SU-DHL-6 (cell line): ENCODE measurements around the gene SLAIN1.

ENCODE experiments used
- CTCF ChIP-seq: fragments of 200-600 bp; sonication (generic); IDR thresholded peaks from one replicate; pipeline ENCODE4 v1.5.1; 2017; ENCODE audit warnings: antibody characterized with exemption, mild to moderate bottlenecking, low read length, moderate library complexity; ENCODE audit not compliant: insufficient read depth, poor library complexity, severe bottlenecking
- EZH2phosphoT487 ChIP-seq: fragments of 200-600 bp; sonication (generic), shearing (Covaris generic); conservative IDR thresholded peaks from 2 replicates; pipeline ENCODE4 v1.6.1; 2018; ENCODE audit warnings: mild to moderate bottlenecking, antibody characterized with exemption, low read length, moderate library complexity, mixed read lengths

- TF ChIP-seq CTCF (no peak), EZH2phosphoT487 (no peak)
Measured at GRCh38 chr13:77699059-77699680, 1.7 kb downstream of the SLAIN1 start.
